GM12892 (cell line): Measurements from ENCODE around the gene C12orf57.

Experiments used
- DNase-seq: peaks from one replicate; pipeline ENCODE4 v3.0.0; 2011; ENCODE audit not compliant: insufficient read length
- FAIRE-seq: peaks from 2 replicates; lab custom pipeline; 2011; peaks lifted over from hg19 to GRCh38; lab: Jason Lieb, UNC
- POLR2A ChIP-seq: IDR thresholded peaks from 2 replicates; pipeline ENCODE4 v1.6.1; 2011; ENCODE audit warnings: low read depth, low read length, control low read depth
- POLR2AphosphoS5 ChIP-seq: IDR thresholded peaks from 2 replicates; pipeline ENCODE4 v1.6.1; 2011; ENCODE audit warnings: low read depth, low read length, control low read depth
- TAF1 ChIP-seq: IDR thresholded peaks from 2 replicates; pipeline ENCODE4 v1.6.1; 2011; ENCODE audit warnings: low read depth, mild to moderate bottlenecking, control low read depth, low read length, borderline replicate concordance

The C12orf57 gene

DNA sequence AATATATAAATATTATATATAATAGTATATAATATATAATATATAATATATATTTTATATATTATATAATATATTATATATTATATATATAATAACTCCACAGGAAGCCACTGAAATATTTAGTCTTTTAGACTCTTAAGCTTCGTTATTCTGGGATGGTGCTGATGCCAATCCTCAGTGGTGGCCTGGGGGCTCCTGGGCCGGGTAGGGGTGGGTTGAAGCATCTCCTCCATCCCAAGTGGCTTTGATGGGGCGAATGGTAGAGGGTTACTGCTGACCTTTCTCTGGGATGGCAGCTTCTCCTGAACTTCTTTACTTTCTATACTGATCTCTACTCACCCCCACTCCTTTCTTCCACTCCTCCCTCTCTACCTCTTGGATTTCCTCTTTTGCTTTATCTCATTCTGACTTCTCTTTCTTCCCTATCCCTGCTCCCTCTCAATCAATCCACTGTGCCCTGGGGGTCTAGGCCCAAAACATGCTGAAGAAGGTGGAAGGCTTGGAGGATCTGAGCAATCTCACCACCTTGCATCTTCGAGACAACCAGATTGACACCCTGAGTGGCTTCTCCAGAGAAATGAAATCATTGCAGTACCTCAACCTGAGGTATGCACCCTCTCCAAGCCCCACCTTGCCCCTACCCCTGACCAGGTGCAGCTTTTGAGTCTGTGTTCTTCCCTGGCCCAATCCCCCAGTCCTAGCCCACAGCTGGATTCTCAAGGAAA, 34.2 kb upstream of the C12orf57 start:
- no peak for DNase-seq

DNA sequence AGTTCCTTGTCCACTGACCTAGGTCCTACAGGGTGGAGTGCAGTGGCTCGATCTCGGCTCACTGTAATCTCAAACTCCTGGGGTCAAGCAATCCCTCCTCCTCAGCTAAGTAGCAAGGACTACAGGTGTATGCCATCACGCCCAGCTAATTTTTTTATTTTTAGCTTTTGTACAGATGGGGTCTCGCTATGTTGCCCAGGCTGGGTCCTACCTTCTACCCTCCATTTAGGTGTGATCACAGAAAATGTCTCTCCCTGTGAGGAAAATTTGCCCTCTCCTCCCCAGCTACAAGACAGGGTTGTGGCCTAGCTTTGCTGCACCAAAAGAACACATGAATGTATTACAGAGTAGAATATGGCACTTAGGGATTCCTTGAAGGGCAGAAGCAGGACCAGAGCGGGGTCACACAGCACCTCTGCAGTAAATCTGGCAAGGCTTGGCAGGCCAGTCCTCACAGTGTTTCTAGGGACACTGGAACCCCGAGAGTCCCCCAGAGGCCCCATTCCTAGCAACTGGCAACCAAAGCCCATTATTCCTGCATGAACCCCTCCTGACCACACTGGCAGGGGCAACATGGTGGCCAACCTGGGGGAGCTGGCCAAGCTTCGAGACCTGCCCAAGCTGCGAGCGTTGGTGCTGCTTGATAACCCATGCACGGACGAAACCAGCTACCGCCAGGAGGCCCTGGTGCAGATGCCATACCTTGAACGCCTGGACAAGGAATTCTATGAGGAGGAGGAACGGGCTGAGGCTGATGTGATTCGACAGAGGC, 31.5 kb upstream of the C12orf57 start:
- DNase-seq (no peak), FAIRE-seq (no peak)
- no peak for TF ChIP-seq TAF1
- TF ChIP-seq POLR2A, result no peak
- no peak for TF ChIP-seq POLR2AphosphoS5

More for the DNA sequence above, 34.2 kb upstream of the C12orf57 start:
- no peak for FAIRE-seq
- TF ChIP-seq POLR2A (no peak), TAF1 (no peak), POLR2AphosphoS5 (no peak)

DNA sequence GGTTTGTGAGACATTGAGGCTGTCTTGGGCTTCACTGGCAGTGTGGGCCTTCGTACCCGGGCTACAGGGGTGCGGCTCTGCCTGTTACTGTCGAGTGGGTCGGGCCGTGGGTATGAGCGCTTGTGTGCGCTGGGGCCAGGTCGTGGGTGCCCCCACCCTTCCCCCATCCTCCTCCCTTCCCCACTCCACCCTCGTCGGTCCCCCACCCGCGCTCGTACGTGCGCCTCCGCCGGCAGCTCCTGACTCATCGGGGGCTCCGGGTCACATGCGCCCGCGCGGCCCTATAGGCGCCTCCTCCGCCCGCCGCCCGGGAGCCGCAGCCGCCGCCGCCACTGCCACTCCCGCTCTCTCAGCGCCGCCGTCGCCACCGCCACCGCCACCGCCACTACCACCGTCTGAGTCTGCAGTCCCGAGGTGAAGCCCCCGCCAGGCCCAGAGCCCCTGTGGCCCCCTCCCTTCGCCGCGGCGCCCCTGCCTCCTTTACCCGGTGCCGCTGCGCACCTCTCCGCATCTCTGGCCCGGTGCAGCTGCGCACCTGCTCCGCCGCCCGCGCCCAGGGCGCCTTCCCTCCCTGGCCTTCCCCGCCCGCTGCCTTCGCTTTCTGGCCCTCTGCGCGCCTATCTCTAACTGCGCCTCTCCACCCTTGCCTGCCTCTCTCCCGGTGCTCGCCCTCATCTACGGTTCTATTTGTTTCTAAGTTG, 29.4 kb upstream of the C12orf57 start, which contains the start of gene ENO2:
Gene ENO2 (plus strand): TSS at position 335 of the 701 bp plus-strand sequence. CDS start 1,253 bp downstream, outside the sequence.
- peak; percentile 92 for FAIRE-seq
- no peak for TF ChIP-seq POLR2AphosphoS5
- peak; percentile 89 for DNase-seq

DNA sequence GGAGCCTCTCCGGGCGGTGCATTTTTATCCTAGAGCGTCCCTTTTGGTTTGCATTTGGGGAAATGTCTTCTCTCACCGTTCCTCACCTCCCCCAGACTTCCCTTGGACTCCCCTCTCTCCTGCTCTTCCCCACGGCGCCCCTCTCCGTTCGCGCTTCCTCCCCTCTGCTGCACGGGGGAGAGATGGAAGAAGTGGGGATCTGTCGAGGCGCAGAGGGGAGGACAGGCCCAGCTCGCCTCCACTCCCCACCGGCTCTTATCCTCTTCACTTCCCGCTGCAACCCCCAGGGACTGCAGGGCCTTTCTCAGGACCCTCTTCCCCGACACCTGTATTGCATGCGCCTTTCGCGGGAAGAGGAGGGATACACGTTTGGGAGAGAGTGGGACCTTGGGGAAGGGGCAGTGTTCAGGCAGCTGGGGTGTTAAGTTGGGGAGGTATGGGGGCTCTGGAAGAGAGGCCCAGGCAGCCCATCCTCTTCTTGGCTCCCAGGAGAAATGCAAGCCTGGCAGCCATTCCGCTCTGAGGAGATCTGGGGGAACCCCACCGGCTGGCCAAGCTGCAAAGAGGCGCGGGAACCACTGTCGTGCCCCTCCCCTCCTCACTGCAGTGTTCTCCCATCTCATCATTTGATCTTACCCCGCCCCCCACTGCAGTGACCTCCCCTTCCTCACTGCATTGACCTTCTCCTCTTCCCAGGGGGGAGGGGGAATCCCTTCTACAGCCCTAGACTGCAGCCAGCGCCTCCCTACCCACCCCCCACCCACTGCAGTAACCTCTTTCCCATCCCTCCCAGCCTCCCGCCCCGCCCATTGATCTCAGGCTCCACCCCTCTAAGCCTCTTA, 28.7 kb upstream of the C12orf57 start:
- no peak for DNase-seq
- no peak for FAIRE-seq
- TF ChIP-seq TAF1 (no peak), POLR2AphosphoS5 (no peak), POLR2A (no peak)

DNA sequence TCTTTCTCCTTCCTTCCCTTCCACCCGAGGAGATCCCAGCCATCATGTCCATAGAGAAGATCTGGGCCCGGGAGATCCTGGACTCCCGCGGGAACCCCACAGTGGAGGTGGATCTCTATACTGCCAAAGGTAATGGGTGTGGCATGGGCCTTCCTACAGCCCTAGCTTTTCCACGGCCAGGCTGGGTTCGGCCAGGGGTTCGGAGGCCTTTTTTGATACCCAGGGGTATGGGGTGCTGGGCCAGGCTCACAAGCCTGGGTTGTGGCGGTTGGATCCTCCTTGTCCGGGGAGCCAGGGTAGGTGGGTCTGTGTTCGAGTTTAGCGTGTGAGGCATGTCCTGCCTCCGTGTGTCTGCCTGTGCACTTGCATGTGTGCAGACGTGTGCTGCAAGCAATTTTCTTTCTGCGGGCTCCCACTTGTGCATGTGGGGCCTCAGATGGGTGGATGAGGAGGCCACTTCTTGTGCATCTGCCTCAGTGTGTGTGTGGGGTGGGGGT, 28.0 kb upstream of the C12orf57 start:
- DNase-seq, result no peak
- no peak for FAIRE-seq
- no peak for TF ChIP-seq POLR2AphosphoS5
- TF ChIP-seq TAF1, result no peak
- no peak for TF ChIP-seq POLR2A

DNA sequence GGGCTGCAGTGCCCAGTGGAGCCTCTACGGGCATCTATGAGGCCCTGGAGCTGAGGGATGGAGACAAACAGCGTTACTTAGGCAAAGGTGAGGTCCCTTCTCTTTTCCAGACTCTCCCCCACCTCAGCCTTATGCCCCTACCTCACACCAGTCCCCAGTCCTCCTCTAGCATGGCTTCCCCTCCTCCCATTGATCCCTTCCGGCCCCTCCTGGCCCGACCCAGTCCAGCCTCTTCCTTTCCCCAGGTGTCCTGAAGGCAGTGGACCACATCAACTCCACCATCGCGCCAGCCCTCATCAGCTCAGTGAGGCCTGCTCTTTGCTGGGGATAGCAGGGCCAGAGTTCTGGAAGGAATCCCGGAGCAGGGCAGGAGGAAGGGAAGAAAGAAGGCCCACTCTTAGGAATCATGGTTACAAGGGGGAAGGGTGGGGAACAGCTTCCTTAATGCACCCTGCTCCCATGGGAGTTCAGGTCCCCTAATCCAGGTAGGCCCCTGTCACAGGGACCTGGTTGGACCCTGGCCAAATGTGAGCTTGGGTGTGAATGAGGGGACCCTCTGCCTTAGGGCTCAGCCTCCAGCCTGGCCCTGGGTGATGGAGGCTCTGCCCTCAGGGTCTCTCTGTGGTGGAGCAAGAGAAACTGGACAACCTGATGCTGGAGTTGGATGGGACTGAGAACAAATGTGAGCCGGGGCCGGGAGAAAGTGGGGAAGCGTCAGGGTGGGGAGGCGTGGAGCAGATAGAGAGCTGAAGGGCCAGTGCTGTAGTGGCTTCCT, 27.2 kb upstream of the C12orf57 start:
- no peak for TF ChIP-seq POLR2A
- no peak for TF ChIP-seq POLR2AphosphoS5
- TF ChIP-seq TAF1, result no peak
- no peak for FAIRE-seq
- DNase-seq, result no peak

DNA sequence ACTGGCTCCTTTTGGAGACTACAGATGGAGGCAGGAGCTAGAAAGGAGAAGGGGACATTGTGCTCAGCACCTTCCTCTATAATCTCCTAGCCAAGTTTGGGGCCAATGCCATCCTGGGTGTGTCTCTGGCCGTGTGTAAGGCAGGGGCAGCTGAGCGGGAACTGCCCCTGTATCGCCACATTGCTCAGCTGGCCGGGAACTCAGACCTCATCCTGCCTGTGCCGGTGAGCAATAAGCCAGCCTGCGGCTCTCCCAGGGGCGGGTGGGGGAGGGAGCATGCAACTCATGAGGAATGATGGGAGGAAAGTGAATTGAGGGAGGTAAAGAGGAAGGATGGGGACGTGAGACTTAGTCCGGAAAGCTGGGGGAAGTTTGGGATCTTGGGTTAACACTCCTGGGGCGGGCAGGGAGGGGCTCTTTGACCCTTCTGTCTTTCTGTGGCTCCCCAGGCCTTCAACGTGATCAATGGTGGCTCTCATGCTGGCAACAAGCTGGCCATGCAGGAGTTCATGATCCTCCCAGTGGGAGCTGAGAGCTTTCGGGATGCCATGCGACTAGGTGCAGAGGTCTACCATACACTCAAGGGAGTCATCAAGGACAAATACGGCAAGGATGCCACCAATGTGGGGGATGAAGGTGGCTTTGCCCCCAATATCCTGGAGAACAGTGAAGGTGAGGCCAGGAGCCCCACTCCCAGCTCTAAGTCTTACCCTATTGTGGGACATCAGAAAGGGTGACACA, 26.2 kb upstream of the C12orf57 start:
- no peak for FAIRE-seq
- DNase-seq, result no peak
- TF ChIP-seq TAF1, result no peak
- TF ChIP-seq POLR2AphosphoS5, result no peak
- TF ChIP-seq POLR2A, result no peak

DNA sequence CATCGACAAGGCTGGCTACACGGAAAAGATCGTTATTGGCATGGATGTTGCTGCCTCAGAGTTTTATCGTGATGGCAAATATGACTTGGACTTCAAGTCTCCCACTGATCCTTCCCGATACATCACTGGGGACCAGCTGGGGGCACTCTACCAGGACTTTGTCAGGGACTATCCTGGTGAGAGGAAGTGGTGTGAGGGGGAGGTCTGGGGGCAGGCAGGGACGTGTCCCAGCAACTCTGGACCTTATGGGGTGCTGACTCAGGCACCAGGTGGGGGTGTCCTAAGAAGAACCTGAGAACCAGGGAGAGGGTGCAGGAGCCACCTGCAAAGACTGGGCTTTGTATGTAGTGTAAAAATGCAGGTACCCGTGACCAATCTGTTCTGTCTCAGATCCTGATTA, 24.2 kb upstream of the C12orf57 start:
- no peak for FAIRE-seq
- DNase-seq, result no peak
- TF ChIP-seq POLR2A (no peak), POLR2AphosphoS5 (no peak), TAF1 (no peak)

DNA sequence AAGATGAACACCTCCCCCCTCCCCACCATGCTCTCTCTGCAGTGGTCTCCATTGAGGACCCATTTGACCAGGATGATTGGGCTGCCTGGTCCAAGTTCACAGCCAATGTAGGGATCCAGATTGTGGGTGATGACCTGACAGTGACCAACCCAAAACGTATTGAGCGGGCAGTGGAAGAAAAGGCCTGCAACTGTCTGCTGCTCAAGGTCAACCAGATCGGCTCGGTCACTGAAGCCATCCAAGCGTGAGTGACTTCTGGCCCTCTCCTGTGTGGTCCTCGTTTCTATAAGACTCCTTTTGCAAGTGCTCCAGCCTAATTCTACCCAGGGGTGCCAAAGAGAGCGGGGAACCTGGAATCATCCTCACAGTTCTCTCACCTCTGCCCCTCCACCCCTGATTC, 22.3 kb upstream of the C12orf57 start:
- DNase-seq, result no peak
- no peak for FAIRE-seq
- TF ChIP-seq POLR2A (no peak), POLR2AphosphoS5 (no peak; the same call in 1 of the 2 replicates), TAF1 (no peak)
